ENCODE measurements around the gene FANCM.

GRCh38 chr14:45246691-45247090, 111.0 kb downstream of the FANCM start:
- TF ChIP-seq CTCF (IDR thresholded peaks at IDR 0.05; ENCODE audit: borderline replicate concordance, extremely low read depth, low read length, poor library complexity, severe bottlenecking): no peak
- no peak for TF ChIP-seq EZH2 (IDR thresholded peaks at IDR 0.05; ENCODE audit: borderline replicate concordance, low read depth, low read length, severe bottlenecking)

Measured in DND-41 (cell line).